Panc1 (cell line): ENCODE measurements around the gene IPO13.

Source experiments
- CTCF ChIP-seq: fragments of 450-650 bp; IDR thresholded peaks from 2 replicates; pipeline ENCODE4 v1.5.1; 2017; ENCODE audit warnings: mild to moderate bottlenecking
- POLR2AphosphoS5 ChIP-seq: IDR thresholded peaks from 2 replicates; pipeline ENCODE4 v1.6.1; 2012; ENCODE audit warnings: mild to moderate bottlenecking, low read depth, low read length, moderate library complexity
- REST ChIP-seq, 2 experiments: IDR thresholded peaks; 2 replicates each; pipeline ENCODE4 v1.6.1; 2011 to 2012; ENCODE audit warnings: low read depth in 2 of 2, control low read depth in 1 of 2, low read length in 1 of 2, mild to moderate bottlenecking in 1 of 2, moderate library complexity in 1 of 2; ENCODE audit not compliant: insufficient read depth in 1 of 2
- TCF7L2 ChIP-seq: IDR thresholded peaks from 2 replicates; pipeline ENCODE4 v1.6.1; 2011; ENCODE audit warnings: mild to moderate bottlenecking, low read depth, low read length, inconsistent platforms

DNA sequence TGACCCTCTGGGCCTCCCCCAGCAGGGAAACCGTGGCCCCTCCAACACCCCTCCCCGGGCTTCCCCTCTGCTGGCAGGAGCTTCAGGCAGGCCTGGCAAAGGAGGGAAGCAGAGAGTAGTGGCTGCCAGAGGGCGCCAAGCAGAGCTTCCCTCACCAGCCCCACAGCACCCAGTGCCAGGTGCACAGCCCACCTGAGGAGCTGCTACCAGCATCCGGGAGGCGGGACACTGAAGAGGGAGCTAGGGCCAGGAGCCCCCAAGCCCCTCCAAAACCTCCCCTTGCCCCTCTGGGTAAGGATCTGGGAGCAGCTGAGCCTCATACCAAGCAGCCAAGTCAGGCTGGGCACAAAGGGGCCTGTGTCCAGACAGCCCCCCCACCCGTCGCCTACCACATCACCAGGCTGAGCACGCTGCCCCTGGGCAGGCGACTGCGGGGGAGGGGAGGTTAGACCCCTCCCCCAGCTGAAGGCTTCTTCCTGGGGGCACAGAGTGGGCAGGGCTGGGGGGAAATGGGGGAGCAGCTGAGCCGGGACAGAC, 64.3 kb downstream of the IPO13 start:
- TF ChIP-seq CTCF (no peak), POLR2AphosphoS5 (no peak), REST (IDR thresholded peaks at IDR 0.05; ENCODE audit: insufficient read depth in 1 of 2, low read depth in 2 of 2, low read length in 1 of 2) (no peak), TCF7L2 (no peak)
